DOHH2 (cell line): ENCODE results near the gene DIDO1.

Source experiments
- H3F3A ChIP-seq: fragments of 200-600 bp; sonication (generic), shearing (Covaris generic); 2 replicates; pipeline ENCODE4 v1.6.0; 2016; ENCODE audit warnings: antibody characterized with exemption, mild to moderate bottlenecking; ENCODE audit not compliant: control insufficient read depth, insufficient read depth
- H3K27ac ChIP-seq: fragments of 200-600 bp; sonication (generic); 2 replicates; pipeline ENCODE4 v1.5.1; 2014; ENCODE audit warnings: low read depth, mild to moderate bottlenecking, low read length, moderate library complexity
- H3K27me3 ChIP-seq: fragments of 200-600 bp; sonication (generic); 2 replicates; pipeline ENCODE4 v1.6.1; 2014; ENCODE audit warnings: mild to moderate bottlenecking, low read length, mixed read lengths; ENCODE audit not compliant: control insufficient read depth
- H3K36me3 ChIP-seq: fragments of 200-600 bp; sonication (generic); 2 replicates; pipeline ENCODE4 v1.6.1; 2014; ENCODE audit warnings: mild to moderate bottlenecking, low read length, moderate library complexity, mixed read lengths; ENCODE audit not compliant: control insufficient read depth
- H3K4me1 ChIP-seq: fragments of 200-600 bp; sonication (generic); 2 replicates; pipeline ENCODE4 v1.6.1; 2014; ENCODE audit warnings: mild to moderate bottlenecking, low read length, mixed read lengths; ENCODE audit not compliant: control insufficient read depth
- H3K4me2 ChIP-seq: fragments of 200-600 bp; sonication (generic); 2 replicates; pipeline ENCODE4 v1.6.0; 2014; ENCODE audit warnings: mild to moderate bottlenecking, low read length, moderate library complexity
- H3K4me3 ChIP-seq: fragments of 200-600 bp; sonication (generic); 2 replicates; pipeline ENCODE4 v1.5.1; 2014; ENCODE audit warnings: mild to moderate bottlenecking, low read length, mixed read lengths
- H3K79me2 ChIP-seq: fragments of 200-600 bp; sonication (generic); 2 replicates; pipeline ENCODE4 v1.6.1; 2014; ENCODE audit warnings: mild to moderate bottlenecking, low read length, mixed read lengths; ENCODE audit not compliant: control insufficient read depth
- H3K9me2 ChIP-seq: fragments of 200-600 bp; sonication (generic); replicated peaks from 2 replicates; pipeline ENCODE4 v1.6.1; 2014; ENCODE audit warnings: mild to moderate bottlenecking, low read length, mixed read lengths; ENCODE audit not compliant: control insufficient read depth
- H3K9me3 ChIP-seq: fragments of 200-600 bp; sonication (generic); 2 replicates; pipeline ENCODE4 v1.6.1; 2014; ENCODE audit warnings: antibody characterized with exemption, low read length, mixed read lengths; ENCODE audit not compliant: control insufficient read depth, insufficient read depth
- H4K20me1 ChIP-seq: fragments of 200-600 bp; sonication (generic); 2 replicates; pipeline ENCODE4 v1.6.0; 2014; ENCODE audit warnings: low read depth, mild to moderate bottlenecking, antibody characterized with exemption, low read length, moderate library complexity; ENCODE audit not compliant: control insufficient read depth, insufficient read depth
- CTCF ChIP-seq: fragments of 200-600 bp; sonication (generic); IDR thresholded peaks from one replicate; pipeline ENCODE4 v1.5.1; 2014; ENCODE audit warnings: antibody characterized with exemption, mild to moderate bottlenecking, low read depth, low read length; ENCODE audit not compliant: poor library complexity, severe bottlenecking
- EZH2phosphoT487 ChIP-seq: fragments of 200-600 bp; sonication (generic); IDR thresholded peaks from 2 replicates; pipeline ENCODE4 v1.6.1; 2017; ENCODE audit warnings: borderline replicate concordance, mild to moderate bottlenecking, antibody characterized with exemption, low read length, moderate library complexity, mixed read lengths

DIDO1 gene

GRCh38 chr20:62921119-62921687 is 5.1 kb downstream of the DIDO1 start:
- no peaks in the 10 kb centered on the region for H3K9me3 ChIP-seq
- peaks cover 99% of the 10 kb centered on the region for H3K79me2 ChIP-seq
- no peak overlapping the region for H3K27ac ChIP-seq
- peaks cover 85% of the 10 kb centered on the region for H3K4me1 ChIP-seq
- H3K4me3 ChIP-seq: no peak overlapping the region
- no peaks in the 10 kb centered on the region for H3K9me2 ChIP-seq
- peaks cover 46% of the 10 kb centered on the region for H3K36me3 ChIP-seq
- H4K20me1 ChIP-seq: peaks cover 67% of the 10 kb centered on the region
- peak overlapping the region; percentile 22 for H3K4me2 ChIP-seq
- peaks cover 16% of the 10 kb centered on the region for H3F3A ChIP-seq
- no peak for TF ChIP-seq EZH2phosphoT487
- TF ChIP-seq CTCF: peak; percentile 47
- H3K27me3 ChIP-seq: no peaks in the 10 kb centered on the region

- H4K20me1 ChIP-seq: peaks cover 78% of the 10 kb centered on the region
- H3K9me3 ChIP-seq: no peaks in the 10 kb centered on the region
- H3K79me2 ChIP-seq: peaks cover 100% of the 10 kb centered on the region
These were observed 6.2 kb downstream of the DIDO1 start for GRCh38 chr20:62920039-62920645.

GRCh38 chr20:62918831-62919230 is 7.5 kb downstream of the DIDO1 start:
- H3F3A ChIP-seq: peaks cover 16% of the 10 kb centered on the region
- peak overlapping the region; percentile 58 for H3K4me3 ChIP-seq
- no peak for TF ChIP-seq EZH2phosphoT487
- TF ChIP-seq CTCF: no peak
- H3K27ac ChIP-seq: peak overlapping the region; percentile 43
- H3K9me3 ChIP-seq: no peaks in the 10 kb centered on the region
- H3K36me3 ChIP-seq: peaks cover 50% of the 10 kb centered on the region
- H4K20me1 ChIP-seq: peaks cover 69% of the 10 kb centered on the region
- H3K9me2 ChIP-seq: no peaks in the 10 kb centered on the region
- no peaks in the 10 kb centered on the region for H3K27me3 ChIP-seq
- peak overlapping the region; percentile 76 for H3K4me2 ChIP-seq
- H3K4me1 ChIP-seq: peaks cover 70% of the 10 kb centered on the region
- peaks cover 100% of the 10 kb centered on the region for H3K79me2 ChIP-seq

More at GRCh38 chr20:62920039-62920645, 6.2 kb downstream of the DIDO1 start:
- TF ChIP-seq EZH2phosphoT487: no peak
- no peak for TF ChIP-seq CTCF
- H3K27me3 ChIP-seq: no peaks in the 10 kb centered on the region
- H3K4me2 ChIP-seq: peak overlapping the region; percentile 76
- peaks cover 49% of the 10 kb centered on the region for H3K36me3 ChIP-seq
- peak overlapping the region; percentile 43; the same call in 1 of the 2 replicates for H3K27ac ChIP-seq
- peaks cover 16% of the 10 kb centered on the region for H3F3A ChIP-seq
- H3K4me3 ChIP-seq: peak overlapping the region; percentile 58
- H3K4me1 ChIP-seq: peaks cover 83% of the 10 kb centered on the region
- H3K9me2 ChIP-seq: no peaks in the 10 kb centered on the region
